ENCODE results near the gene LIG4.

LIG4 gene

DNA sequence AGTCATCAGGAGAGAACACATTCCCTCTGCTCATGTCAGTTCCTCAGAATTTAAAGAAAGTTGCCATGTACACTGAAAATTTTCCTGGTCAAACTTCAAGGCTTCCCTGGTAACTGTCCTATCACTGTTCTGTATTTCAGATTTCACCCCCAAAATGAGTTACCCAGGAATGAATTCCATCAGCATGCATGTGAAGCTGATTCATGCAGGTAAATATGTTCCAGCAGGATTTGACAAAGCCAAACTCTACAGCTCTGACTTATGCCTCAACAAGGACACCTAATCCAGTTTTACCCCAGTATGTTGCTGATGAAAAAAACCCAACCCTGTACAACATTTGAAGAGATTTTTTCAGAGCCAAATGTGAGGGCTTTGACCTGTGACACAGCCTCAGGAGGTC, 21.5 kb downstream of the LIG4 start:
- DNase-seq (ENCODE audit: insufficient read length, low spot score) = no peak
- no peak for FAIRE-seq
- TF ChIP-seq, protein P1, sequence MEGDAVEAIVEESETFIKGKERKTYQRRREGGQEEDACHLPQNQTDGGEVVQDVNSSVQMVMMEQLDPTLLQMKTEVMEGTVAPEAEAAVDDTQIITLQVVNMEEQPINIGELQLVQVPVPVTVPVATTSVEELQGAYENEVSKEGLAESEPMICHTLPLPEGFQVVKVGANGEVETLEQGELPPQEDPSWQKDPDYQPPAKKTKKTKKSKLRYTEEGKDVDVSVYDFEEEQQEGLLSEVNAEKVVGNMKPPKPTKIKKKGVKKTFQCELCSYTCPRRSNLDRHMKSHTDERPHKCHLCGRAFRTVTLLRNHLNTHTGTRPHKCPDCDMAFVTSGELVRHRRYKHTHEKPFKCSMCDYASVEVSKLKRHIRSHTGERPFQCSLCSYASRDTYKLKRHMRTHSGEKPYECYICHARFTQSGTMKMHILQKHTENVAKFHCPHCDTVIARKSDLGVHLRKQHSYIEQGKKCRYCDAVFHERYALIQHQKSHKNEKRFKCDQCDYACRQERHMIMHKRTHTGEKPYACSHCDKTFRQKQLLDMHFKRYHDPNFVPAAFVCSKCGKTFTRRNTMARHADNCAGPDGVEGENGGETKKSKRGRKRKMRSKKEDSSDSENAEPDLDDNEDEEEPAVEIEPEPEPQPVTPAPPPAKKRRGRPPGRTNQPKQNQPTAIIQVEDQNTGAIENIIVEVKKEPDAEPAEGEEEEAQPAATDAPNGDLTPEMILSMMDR (IDR thresholded peaks at IDR 0.05; ENCODE audit: insufficient read depth, missing control alignments) = no peak

DNA sequence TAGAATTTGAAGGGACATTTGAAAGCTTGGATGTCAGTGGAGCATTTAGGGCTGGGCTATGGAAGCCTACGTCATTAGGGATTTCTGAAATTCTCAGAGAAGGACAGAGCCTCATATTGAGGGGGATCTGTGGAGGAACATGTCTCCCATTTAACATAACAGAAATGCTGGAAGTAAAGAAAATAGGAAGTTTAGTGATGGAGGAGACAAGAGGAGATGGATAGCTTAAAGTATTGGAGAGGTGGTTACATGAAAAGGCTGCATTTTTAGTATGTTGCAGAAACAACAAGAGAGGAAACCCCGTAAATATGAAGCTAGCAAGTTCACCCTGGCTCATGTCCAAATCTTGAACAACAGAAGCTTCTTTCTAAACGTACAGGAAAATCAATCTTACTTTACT, 24.4 kb downstream of the LIG4 start:
- FAIRE-seq = no peak
- no peak for DNase-seq (ENCODE audit: insufficient read length, low spot score)

DNA sequence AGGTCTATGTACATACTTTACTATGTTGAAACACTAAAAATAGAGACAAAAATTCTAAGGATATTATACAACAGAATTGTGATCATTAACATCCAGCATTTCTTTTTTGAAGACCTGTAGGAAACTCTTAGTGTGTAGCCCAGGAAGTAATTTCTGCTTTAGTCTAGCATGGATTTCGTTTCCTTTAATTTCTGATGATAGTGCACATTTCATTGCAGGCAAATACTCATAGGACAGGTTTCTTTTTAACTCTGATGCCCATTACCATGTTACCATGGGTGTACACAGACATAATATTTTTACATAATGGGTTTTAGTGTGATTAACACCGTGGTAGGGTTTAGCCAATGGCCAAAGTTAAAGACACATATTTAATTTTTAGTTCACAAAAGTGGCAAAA, 27.1 kb downstream of the LIG4 start:
- no peak for DNase-seq (ENCODE audit: insufficient read length, low spot score)

More for the DNA sequence above, 24.4 kb downstream of the LIG4 start:
- TF ChIP-seq, protein P1 (IDR thresholded peaks at IDR 0.05; ENCODE audit: insufficient read depth, missing control alignments) = no peak

DNA sequence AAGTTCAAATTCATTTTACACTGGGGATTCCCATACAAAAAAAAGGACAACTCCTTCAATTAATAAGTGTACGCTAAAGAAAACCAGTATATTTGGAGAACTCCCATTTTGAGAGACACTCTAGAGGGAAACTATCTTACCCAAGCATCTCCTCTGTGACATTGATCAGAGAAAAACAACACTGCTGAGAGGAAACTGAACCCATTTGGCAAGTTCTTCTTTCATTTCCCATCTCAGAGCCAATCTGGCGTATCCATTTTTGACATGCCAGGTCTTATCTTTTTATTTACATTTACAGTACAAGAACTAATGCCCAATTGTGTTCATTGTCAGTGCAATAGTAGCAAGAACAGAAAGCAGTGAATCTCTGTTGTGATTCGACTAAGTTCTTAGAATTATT, 30.1 kb downstream of the LIG4 start:
- TF ChIP-seq, protein P1 (IDR thresholded peaks at IDR 0.05; ENCODE audit: insufficient read depth, missing control alignments) = no peak
- FAIRE-seq (no peak), DNase-seq (ENCODE audit: insufficient read length, low spot score) (no peak)

More for the DNA sequence above, 27.1 kb downstream of the LIG4 start:
- FAIRE-seq = no peak
- TF ChIP-seq, protein P1 (IDR thresholded peaks at IDR 0.05; ENCODE audit: insufficient read depth, missing control alignments) = no peak

DNA sequence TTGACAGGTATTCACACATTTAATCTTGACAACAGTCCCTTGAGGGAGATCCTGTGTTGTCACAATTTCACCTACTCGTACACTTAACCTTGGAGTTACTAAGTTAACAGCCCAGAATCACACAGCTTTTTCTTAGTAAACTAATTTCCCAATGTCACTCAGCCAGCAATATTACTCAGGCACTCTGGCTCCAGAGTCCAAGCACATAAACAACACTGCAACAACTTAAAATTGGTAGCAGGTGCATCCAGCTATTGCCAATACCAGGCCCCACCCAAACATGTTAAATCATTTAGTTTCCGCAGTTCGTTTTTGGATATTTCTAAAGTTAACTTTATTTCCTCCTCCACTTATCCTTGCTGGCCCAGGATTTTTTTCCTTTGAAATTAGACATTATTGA, 32.7 kb downstream of the LIG4 start:
- no peak for FAIRE-seq
- TF ChIP-seq, protein P1 (IDR thresholded peaks at IDR 0.05; ENCODE audit: insufficient read depth, missing control alignments) = no peak
- DNase-seq (ENCODE audit: insufficient read length, low spot score) = no peak

DNA sequence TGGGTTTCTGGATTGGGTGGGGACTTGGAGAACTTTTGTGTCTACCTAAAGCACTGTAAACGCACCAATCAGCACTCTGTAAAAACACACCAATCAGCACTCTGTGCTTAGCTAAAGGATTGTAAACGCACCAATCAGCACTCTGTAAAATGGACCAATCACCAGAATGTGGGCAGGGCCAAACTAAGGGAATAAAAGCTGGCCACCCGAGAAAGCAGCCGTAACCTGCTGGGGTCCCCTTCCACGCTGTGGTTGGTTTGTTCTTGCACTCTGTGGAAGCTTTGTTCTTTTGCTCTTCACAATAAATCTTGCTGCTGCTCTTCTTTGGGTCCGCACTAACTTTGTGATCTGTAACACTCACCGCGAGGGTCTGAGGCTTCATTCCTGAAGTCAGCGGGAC, 37.3 kb downstream of the LIG4 start:
- TF ChIP-seq, protein P1 (IDR thresholded peaks at IDR 0.05; ENCODE audit: insufficient read depth, missing control alignments) = no peak
- FAIRE-seq (no peak), DNase-seq (ENCODE audit: insufficient read length, low spot score) (no peak)

DNA sequence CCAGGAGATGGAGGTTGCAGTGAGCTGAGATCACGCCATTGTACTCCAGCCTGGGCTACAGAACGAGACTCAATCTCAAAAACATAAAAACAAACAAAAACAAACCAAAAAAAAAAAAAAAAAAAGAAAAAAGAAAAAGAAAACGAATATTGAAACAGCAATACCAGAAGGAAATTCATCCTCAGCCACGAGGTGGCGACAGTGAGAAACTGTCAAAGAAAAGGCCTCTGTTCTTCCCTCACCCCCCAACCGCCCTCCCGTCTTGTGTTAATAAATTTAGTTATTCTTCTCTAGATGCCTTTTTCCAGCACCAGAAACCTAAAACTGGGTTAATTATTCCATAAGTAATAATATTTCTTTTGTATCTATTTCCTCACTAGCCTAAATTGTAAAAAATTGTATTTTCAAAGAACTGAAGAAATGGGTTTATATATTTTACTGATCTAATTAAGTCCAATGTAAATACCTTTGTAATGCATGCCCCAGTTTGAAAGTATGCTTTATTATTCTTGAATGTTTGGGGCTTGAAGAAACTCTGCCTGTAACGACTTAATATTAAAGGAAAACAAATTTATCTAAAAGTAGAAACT, 38.6 kb downstream of the LIG4 start:
- FAIRE-seq (no peak), DNase-seq (ENCODE audit: insufficient read length, low spot score) (no peak)
- TF ChIP-seq, protein P1 (IDR thresholded peaks at IDR 0.05; ENCODE audit: insufficient read depth, missing control alignments) = peak; percentile 18
